ENCODE measurements around the gene STUM. TPM values are rescaled to one million over a fixed set of nuclear protein-coding genes. Genes with fewer than 3 reads are reported as not detected.

STUM gene
- total RNA-seq, 1 experiment from 2014 or later: 0.37 TPM

GRCh38 chr1:226541231-226541630, 7.3 kb upstream of the STUM start:
- intact Hi-C loops (cut with micrococcal nuclease): no loop called here
- no peak overlapping the region for H3K4me3 Mint-ChIP-seq (ENCODE audit: unreplicated experiment)
- CTCF ChIA-PET: interaction anchor here (0.5 to 1.4 kb wide), 10 partner anchors 19 to 565 kb away, joined by 3 to 6 read pairs (median 3); no protein-coding TSS in a partner anchor

GRCh38 chr1:226541631-226542622, 6.6 kb upstream of the STUM start:
- Mint-ChIP-seq H3K27me3 (ENCODE audit: insufficient read depth, unreplicated experiment) (peaks cover 17% of the 10 kb centered on the region), H3K36me3 (ENCODE audit: insufficient read depth, unreplicated experiment) (no peaks in the 10 kb centered on the region), H3K9me3 (ENCODE audit: unreplicated experiment) (no peaks in the 10 kb centered on the region), H3K4me3 (ENCODE audit: unreplicated experiment) (no peak overlapping the region), H3K27ac (ENCODE audit: low read depth, unreplicated experiment) (no peak overlapping the region), H3K4me1 (ENCODE audit: insufficient read depth, unreplicated experiment) (peaks cover 11% of the 10 kb centered on the region)
- DNase-seq (ENCODE audit: unreplicated experiment): peak; percentile 50
- ChIA-PET POLR2A (interaction anchor here (0.6 to 1.3 kb wide), 4 partner anchors 18 to 84 kb away, joined by 3 to 4 read pairs (median 4); no protein-coding TSS in a partner anchor), CTCF (interaction anchor here (0.6 to 2.9 kb wide), 17 partner anchors 20 to 564 kb away, joined by 3 to 21 read pairs (median 3); no protein-coding TSS in a partner anchor)
- no TSS peak for BruUV-seq (replicated peaks)
- TF ChIP-seq CTCF (IDR thresholded peaks at IDR 0.05; ENCODE audit: unreplicated experiment): no peak
- intact Hi-C loops (cut with micrococcal nuclease): no loop called here

More at GRCh38 chr1:226541231-226541630, 7.3 kb upstream of the STUM start:
- no peaks in the 10 kb centered on the region for H3K36me3 Mint-ChIP-seq (ENCODE audit: insufficient read depth, unreplicated experiment)
- BruUV-seq (replicated peaks): no TSS peak
- H3K9me3 Mint-ChIP-seq (ENCODE audit: unreplicated experiment): no peaks in the 10 kb centered on the region
- peaks cover 7% of the 10 kb centered on the region for H3K4me1 Mint-ChIP-seq (ENCODE audit: insufficient read depth, unreplicated experiment)
- no peak overlapping the region for H3K27ac Mint-ChIP-seq (ENCODE audit: low read depth, unreplicated experiment)
- no peak for DNase-seq (ENCODE audit: unreplicated experiment)
- H3K27me3 Mint-ChIP-seq (ENCODE audit: insufficient read depth, unreplicated experiment): peaks cover 13% of the 10 kb centered on the region
- POLR2A ChIA-PET: interaction anchor here (0.6 to 1.3 kb wide), 4 partner anchors 19 to 85 kb away, joined by 3 to 4 read pairs (median 4); no protein-coding TSS in a partner anchor
- no peak for TF ChIP-seq CTCF (IDR thresholded peaks at IDR 0.05; ENCODE audit: unreplicated experiment)

- TF ChIP-seq CTCF (IDR thresholded peaks at IDR 0.05; ENCODE audit: unreplicated experiment): no peak
- intact Hi-C loops (cut with micrococcal nuclease): no loop called here
- H3K27me3 Mint-ChIP-seq (ENCODE audit: insufficient read depth, unreplicated experiment): peaks cover 17% of the 10 kb centered on the region
- DNase-seq (ENCODE audit: unreplicated experiment): no peak
- POLR2A ChIA-PET: interaction anchor here (1.0 to 1.3 kb wide), 2 partner anchors 18 to 60 kb away, joined by 3 to 4 read pairs; no protein-coding TSS in a partner anchor
- BruUV-seq (replicated peaks): no TSS peak
- H3K4me3 Mint-ChIP-seq (ENCODE audit: unreplicated experiment): no peak overlapping the region
- CTCF ChIA-PET: interaction anchor here (0.7 to 2.9 kb wide), 11 partner anchors 8 to 286 kb away, joined by 3 to 21 read pairs (median 4); no protein-coding TSS in a partner anchor
- no peaks in the 10 kb centered on the region for H3K36me3 Mint-ChIP-seq (ENCODE audit: insufficient read depth, unreplicated experiment)
- H3K4me1 Mint-ChIP-seq (ENCODE audit: insufficient read depth, unreplicated experiment): peaks cover 14% of the 10 kb centered on the region
- H3K27ac Mint-ChIP-seq (ENCODE audit: low read depth, unreplicated experiment): no peak overlapping the region
- H3K9me3 Mint-ChIP-seq (ENCODE audit: unreplicated experiment): no peaks in the 10 kb centered on the region
Observed at GRCh38 chr1:226542623-226543103, 5.9 kb upstream of the STUM start.
